Myocyte (in vitro differentiated cells): ENCODE results near the gene DOK3. TPM values are rescaled to one million over a fixed set of nuclear protein-coding genes. Genes with fewer than 3 reads are reported as not detected.
"Not testable (repeated sequence)": the region's sequence is repeated elsewhere in the genome, so short reads cannot be mapped to it uniquely, and the experiment has no call there.

Experiments used
- DNase-seq: peaks from one replicate; pipeline ENCODE4 v3.0.0-alpha.2; 2012; ENCODE audit warnings: low read depth
- total RNA-seq: library from RNA; depleted of rRNA; stranded (reverse); fragments of >200 nt; gene quantifications from 2 replicates; pipeline ENCODE4 v1.2.3, GENCODE V29; 2014

Gene DOK3
- total RNA-seq, 1 donor from 2014 or later: 21.7 TPM

DNA sequence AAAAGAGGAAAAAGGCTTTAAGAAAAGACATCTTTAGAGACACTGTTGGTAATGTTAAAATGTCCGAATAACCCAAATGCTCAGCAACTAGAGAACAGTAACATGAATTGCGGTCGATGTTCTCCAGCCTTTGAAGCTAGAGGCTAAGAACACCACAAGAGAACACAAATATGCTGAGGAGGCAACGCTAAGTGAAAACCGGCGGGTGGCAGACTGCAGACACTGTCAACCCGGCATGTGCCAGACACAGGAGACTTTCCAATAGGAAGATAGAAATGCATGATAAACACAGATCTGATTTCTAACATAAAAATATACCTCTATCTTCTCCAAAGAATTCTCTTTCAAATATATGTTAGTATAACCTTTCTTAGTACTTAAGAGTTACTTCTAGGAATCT, 25.5 kb upstream of the DOK3 start:
- DNase-seq: no peak

DNA sequence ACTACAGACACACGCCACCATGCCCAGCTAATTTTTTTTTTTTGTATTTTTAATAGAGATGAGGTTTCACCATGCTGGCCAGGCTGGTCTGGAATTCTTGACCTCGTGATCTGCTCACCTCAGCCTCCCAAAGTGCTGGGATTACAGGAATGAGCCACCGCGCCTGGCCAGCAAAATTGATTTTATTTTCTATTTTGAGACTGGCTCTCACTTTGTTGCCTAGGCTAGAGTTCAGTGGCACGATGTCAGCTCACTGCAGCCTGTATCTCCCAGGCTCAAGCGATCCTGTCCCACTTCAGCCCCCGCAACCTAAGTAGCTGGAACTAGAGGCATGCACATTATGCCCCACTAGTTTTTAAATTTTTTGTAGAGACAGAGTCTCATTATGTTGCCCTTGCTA, 24.8 kb upstream of the DOK3 start:
- DNase-seq: not testable (repeated sequence)

DNA sequence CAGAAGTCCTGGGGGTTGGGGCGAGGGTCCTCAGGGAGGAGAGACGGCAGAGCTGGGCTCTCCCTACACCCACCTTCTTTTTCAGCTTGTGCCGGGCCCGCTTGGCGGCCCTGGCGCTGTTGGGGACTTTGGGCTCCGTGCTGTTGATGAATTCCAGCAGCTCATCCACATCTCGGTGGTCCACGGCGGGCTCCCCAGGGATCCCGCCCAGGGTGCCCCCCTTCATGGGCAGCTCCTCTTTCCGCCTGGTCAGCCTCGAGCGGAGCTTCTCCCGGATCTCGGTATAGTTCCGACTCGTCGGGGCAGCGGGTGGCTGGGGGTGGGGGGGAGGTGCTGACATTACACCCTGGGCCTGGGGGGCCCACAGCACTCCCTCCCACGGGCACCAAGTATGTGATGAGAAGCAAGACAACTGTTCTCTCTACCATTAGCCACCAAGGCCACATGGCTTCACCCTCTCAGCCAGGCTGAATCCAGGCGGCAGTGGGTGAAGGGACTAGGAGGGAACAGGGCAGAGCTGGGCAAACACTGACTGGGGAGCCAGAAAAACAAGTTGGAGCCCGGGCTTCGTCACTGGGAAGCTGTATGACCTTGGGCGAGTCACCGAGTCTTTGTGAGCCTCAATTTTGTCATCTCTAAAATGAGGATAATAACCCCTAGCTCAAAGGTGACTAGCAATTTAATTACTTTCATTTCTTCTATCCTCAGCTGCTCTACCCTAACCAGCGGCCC, 21.7 kb upstream of the DOK3 start:
- no peak for DNase-seq

DNA sequence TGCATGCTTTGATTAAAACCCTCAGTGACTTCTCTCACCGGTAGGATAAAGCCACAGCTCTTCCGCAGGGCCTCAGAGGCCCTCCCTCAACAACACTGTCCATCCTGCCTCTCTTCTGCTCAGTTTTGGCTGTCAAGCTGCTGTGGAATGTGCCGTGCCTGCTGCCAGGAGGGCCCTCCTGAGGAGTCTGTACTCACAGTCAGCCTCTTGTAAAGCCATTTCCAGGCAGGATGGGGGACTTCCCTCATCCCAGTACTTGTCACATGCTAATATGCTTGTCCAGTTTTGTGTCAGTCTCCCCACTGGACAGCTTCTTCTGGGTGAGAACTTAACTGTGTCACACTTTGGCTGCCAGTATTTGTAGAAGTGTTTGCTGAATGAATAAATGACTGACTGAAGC, 21.0 kb upstream of the DOK3 start:
- DNase-seq: no peak

DNA sequence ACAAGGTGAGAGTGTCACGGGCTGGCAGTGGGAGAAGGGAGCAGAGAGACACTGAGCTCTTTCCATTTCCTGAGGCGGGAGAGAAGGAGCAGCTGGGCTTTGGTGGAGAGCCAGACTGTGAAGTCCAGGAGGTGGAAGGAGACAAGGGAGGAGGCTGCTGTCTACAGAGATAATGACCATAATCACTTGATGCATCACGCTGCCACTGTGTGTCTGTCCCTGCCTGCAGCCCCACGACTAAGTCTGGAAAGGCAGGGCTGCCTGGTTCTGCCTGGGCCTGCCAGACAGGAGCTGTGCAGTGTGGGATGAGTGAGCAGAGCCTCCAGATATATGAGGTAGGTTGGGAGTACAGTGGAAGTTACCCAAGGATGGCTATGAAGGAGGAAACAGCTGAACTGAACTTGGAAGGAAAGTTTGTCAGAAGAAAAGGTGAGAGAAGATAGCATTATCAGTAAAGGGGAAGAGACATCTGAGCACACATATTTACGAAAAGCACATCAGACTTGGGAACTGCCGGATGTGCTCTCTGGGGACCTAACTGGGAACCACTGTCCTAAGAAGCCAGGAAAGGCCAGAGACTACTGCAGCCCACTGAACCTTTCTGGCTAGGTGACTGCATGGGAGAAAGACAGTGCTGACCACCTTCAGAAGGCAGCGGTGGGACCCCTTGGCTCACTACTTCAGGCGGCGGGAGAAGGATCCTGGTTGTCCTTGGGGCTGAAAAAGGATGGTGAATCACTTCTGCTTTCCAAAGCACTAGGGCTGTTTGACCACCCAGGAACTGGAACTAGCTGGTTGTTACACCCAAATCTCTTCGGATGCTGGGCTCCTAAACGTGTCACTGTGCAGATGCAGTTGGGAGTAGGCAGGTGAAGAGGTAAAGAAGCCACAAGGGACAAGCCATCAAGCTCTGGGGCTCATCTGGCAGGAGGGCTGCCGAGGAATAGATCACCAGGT, 19.9 kb upstream of the DOK3 start:
- no peak for DNase-seq

DNA sequence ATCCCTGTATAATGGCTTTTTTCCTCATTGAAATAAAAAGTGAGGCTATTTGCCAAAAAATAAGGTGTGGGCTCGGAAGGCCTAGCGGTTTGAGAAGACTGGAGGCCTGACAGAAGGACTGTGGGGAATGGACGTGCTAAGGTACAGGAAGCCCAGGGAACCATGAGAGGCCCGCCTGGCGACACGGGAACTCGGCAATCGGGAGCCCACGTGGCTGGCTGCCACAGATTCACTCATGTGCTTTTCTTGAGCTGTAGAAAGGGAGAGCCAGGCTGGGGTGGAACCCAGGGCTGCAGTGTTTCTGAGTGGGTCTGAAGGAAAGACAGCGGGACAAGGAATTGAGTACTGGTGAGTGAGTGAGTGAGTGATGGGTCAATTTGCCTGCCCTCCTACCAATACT, 19.0 kb upstream of the DOK3 start:
- DNase-seq: no peak

DNA sequence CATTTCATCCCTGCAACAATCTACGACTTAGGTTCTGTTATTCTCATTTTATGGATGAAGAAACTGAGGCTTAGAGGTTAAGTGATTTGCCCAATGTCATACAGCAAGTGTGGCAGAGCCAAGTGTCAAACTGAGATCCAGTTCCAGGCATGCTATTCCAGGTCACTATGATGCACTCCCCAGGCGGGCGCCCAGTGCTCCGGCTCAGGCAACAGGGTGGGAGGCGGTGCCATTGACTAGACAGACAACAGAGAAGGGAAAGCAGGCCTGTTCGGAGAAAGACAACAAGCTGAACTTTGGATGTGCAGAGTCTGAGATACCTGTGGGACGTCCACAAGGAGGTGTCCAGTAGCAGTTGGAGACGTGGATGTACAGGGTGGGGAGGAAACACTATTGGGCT, 18.0 kb upstream of the DOK3 start:
- no peak for DNase-seq

DNA sequence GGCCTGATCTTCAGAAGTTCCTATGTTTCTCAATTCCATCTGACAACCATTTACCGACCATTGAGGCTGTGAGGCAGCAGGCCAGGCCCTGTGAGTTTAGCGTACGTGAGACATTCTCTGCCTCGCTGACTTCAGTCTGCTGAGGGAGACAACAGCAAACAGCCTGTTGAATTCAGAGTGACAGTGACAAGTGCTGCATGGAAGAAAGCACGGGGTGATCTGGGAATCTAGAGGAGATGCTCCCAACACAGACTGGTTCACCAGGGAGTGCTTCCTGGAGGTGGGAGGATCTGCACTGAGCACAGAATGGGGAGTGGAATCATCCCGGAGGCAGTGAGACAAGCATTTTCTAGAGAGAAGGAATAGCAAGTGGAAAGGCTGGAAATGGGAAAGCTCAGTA, 17.2 kb upstream of the DOK3 start:
- DNase-seq: peak; percentile 72

DNA sequence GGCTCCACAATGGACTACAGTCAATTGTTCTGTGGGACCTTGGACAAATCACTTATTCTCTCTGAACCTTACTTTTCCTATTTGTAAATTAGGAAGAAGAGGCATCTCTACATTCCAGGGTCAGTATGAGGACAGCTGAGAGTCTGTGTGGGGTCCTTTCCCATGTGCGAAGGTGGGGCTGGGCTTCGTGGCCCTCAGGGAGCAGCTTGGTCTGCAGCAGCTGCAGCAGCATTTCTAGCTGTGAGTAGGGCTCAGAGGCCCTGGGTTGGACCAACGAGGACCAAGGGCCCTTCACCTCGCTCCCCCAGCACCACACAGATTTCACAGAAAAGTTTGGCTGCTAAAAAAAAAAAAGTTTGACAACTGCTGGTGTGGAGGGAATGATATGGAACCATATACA, 16.6 kb upstream of the DOK3 start:
- DNase-seq: peak; percentile 41

DNA sequence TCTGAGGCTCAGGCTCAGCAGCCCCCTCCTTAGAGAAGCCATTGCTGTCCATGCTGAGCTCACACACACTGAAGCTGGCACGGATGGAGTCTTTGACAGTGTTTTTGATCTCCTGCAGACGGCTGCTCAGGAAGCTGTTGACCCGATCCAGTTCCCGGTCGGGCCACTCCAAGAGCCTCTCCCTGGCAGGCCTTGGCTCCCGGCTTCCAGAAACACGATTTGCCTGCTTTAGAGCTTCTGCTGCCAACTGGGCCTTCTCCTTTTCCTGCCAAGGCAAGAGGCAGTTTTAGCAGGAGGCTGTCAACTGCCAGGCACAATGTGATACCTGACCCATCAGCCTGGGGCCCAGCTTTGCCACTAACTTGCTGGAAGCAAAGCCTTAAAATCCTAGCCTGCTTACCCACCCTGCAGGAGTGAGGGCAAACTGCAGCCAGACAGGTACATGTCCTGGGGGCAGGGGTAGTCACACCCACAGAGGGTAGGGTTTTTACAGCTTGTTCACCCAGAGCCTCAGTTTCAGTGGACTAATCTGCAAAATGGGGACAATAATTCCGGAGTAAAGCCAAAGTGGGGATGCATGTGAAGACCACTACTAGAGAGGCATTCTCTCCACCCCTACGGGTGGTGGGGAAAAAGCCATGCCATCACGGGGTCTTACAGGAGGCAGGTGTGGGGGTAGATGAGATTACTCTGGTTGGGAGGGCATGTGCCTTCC, 15.5 kb upstream of the DOK3 start:
- no peak for DNase-seq

DNA sequence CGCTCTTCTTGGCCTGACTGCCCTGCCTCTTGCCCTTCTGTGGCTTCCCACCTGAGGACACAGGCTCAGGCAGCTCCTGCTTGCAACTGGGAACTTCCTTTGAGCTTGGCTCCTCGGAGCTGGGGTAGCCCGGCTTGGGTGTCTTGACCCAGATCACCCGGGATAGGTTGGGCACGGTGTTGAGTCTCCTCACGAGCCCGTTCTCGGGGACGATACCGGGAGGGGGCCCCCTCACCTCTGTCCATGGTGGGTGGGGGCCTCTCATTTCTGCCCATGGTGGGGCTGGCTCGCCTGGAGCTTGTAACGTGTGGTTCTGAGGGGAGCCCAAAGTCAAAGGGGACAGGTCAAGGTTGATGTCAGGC, 14.9 kb upstream of the DOK3 start:
- DNase-seq: no peak

DNA sequence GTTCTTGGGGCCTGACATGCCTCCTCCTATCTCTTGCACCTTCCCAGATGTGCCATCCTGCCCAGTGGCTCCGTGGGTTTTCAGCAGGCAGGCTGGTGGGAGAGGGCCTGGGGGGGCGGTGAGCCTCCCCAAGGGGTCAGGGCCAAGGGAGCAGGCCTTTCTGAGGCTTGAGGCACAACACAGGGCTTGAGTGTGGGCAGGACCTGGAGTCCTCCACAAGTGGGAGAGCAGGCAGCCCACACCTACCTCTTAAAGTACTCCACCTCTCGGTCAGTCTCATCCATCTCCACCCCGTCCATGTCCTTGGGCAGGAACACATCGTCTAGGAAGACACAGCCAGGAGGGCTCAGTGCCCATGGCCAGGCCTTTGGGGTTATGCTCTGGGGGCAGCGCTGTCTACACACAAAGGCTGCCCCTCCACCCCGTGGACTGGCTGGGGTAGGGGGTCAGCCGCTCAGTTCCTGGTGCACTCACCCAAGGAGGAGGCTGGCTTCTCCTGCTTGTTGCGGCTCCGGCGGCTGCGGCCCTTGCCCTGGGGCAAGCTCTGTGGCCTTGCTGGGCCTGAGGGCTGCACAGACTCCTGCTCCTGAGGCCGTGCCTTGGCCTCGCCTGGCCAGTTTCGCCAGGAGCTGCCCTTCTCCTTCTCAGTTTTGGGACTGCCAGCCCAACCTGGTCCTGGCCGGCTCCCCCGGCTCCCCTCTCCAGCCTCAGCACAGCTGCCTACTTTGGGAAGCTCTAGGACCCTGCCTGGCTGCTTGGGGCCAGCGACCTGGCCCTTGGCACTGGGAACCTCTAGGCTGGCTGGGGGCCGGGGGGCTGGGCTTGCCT, 14.3 kb upstream of the DOK3 start:
- DNase-seq: no peak

DNA sequence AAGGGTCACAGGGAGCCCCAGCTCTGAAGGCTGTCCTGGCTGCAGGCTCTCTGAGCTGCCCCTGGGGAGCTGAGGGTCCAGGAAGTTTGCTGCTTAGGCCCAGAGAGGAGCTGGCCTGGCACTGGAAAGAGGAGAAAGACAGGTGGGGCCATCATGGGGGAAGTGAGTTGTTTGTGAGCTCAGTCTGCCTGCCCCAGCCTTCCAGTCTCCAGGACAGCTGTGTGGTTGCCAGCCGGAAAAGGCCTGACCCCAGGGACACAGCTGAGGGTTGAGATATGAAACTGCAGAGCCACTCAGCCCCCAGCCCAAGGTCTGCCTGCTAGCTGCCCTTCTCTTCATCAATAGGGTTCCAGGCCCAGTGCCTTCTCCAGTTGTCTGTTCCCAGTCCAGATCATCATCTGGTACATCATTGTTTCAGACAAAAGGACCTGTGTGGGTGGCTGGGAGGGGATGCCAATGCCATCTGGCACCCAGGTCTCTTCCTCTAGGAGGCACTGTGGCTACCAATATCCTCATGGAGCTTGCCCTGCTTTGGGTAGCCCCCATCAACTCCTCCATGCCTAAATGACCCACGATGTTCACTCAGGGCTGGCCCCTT, 11.4 kb upstream of the DOK3 start:
- DNase-seq: peak; percentile 88

DNA sequence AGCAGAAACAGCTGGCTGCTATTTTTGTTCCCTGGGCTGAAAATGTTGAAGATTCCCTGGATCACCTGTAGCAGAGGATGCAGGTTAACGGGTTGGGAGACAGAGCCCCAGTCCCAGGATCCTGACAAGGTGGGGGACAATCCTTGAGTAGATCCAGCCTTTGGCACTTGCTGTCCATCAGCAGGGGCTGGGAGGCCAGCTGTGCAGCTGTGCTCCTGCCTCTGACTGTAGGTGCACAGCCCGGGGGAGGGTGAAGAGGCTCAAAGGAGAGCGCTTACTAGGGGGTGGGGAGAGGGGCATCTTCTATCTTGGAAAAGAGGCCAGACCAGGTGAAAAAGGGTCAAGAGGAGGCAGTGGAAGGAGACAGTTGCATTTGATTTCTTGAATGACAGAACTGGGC, 10.6 kb upstream of the DOK3 start:
- no peak for DNase-seq

DNA sequence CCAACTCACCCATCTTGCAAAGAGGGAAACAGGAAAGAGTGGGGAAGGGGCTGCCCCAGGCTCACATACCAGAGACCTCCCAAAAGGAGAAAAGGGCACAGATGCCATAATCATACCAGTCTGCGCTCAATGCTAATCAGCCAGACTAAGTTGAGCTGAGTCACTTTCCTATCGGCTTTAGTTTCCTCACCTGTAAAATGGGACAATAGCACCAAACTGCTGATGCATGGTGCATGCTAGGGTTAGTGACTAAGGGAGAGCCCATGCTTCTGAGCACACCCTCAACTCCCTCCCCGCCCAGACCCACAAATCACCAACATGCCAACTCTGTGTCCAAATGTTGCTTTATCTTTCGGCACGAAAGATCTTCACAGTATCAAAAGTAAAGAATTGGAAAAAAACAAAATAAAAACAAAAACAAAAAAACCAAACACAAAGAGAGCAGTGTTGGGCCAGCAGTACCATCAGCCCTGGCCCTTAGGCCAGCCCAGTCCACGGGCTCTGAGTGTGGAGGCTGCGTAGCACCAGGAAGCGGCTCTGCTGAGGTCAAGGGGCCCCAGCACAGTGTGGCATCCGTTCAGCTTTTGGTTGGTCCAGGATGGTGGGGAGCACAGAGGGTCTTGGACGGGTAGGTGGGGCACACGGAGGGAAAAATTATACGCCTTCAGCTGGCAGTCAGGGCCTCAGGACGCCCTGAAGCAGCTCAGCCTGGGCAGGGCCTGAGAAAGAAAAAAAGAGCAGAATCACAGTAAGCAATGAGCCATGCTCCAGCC, 10.0 kb upstream of the DOK3 start:
- no peak for DNase-seq

DNA sequence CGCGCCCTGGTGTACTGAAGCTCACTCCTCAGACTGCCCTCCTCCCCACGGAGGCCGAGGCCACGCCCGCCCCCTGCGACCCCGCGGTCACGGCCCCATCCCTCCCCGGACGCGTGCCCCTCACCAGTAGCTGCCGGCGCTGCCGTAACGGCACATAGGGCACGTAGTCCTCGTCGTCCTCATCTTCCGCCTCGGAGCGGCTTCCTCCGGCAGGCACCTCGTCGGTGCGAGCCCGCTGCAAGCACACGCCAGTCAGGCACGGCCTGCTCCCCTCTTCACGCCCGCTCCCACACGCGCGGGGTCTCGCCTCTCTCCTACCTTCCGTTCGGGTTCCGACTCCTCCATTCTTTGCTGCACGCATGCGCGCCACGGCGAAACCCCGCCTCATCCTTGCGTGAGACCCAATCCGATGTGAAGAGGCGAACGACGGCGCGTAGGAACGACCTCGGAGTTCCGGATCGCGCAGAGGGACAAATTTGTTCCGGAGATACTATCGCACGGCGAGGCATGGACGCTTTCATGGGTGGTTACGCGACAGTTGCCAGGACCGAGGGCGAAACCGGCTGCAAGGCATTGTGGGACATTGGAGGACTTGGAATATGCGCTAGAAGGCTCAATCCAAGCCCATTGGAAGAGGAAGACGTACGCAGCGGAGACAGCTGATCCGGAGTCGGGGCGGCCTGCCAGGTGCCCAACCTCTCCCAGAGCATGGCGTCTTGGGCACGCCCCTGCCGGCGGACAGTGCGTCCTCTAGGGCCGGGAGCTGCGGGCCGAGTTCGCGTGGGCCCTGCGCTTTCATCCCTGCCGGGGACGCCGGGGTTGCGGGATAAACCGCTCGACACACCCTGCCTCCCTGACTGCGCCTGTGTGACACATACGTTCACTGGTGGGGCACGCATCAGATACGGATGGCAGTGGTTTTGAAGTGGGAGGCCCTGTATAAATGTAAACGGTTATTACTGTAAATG, 7.3 kb upstream of the DOK3 start, which contains the start of gene DDX41:
Gene DDX41 (minus strand): TSS at position 361 of the 968 bp plus-strand sequence. CDS start 16 bp downstream, at position 345.
- peak; percentile 99 for DNase-seq

DNA sequence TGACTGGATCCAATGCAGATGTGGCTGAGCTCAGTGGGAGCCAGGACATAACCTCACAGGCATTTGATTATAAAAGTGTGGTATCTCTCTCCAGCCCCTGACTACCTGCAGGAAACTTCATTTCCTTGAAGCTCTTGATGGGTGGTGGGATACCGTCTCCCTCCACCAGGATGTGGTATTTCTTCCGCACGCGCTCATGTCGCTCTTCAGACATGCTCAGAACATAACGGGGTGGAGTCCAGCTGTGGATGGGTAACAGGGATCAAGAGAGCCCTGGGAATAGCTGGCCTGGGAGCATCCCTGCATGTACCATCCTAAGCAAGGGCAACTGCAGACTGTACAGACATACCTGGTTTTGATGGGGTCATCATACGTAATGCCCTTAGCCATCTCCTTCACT, 6.0 kb upstream of the DOK3 start:
- no peak for DNase-seq

DNA sequence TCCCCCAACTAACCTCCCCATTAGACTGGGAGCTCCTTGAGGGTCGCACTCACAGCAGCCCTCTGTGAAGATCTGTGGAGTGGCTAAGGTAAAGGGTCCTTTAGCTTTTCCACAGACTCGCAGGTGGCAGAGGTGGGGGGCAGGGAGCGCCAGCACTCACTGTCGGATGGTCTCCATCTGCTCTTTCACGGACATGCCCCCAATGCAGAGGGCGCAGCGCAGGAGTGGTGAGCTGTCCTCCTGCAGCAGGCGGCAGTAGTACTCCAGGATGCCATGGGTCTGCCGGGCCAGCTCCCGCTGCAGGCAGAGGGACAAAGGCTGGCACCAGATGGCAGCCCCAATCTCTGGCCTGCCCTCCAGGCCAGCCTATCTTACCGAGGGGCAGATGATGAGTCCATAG, 4.9 kb upstream of the DOK3 start:
- DNase-seq: no peak

DNA sequence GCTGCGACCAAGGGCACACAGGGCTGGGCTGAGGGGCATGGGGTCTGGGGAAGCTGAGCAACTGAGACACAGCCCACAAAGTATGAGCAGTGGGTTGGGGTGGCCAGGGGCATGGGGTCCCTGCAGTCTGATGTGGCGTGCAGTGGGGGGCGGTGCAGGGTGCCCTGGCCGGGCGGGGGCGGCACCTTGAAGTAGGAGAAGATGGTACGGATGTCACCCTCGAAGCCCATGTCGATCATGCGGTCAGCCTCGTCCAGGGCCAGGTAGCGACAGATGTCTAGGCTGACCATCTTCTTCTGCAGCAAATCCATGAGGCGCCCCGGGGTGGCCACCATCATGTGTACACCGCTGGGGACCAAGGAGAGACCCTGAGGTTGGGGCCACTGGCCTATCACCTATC, 3.9 kb upstream of the DOK3 start:
- DNase-seq: no peak
